Caco-2 (cell line): ENCODE results near the gene MTX1. TPM values are rescaled to one million over a fixed set of nuclear protein-coding genes. Genes with fewer than 3 reads are reported as not detected.

Experiments used
- BruUV-seq: library from RNA; stranded (reverse); fragments of 400-500 nt; replicated peaks from 2 replicates; lab custom pipeline; 2021; lab: Mats Ljungman, UMichigan
- CTCF ChIA-PET: fragments of 300-600 bp; sonication (Branson Sonifier 250); formaldehyde crosslinking; loops from one replicate; lab custom pipeline; 2022; ENCODE audit warnings: antibody characterized with exemption; lab: Charles Lee
- POLR2A ChIA-PET: fragments of 300-600 bp; sonication (Branson Sonifier 250); formaldehyde crosslinking; loops from one replicate; lab custom pipeline; 2022; ENCODE audit warnings: antibody characterized with exemption; lab: Charles Lee
- DNase-seq, 2 experiments: peaks; one replicate each; pipeline versions ENCODE4 v3.0.0 to v3.0.0-alpha.2; 2020 to 2022
- H3K27me3 ChIP-seq: replicated peaks from 2 replicates; pipeline ENCODE4 v1.6.0; 2011; ENCODE audit warnings: low read length; ENCODE audit not compliant: control insufficient read depth, insufficient read depth
- H3K36me3 ChIP-seq: 2 replicates; pipeline ENCODE4 v1.5.1; 2011; ENCODE audit warnings: low read length; ENCODE audit not compliant: control insufficient read depth, insufficient read depth
- H3K4me1 ChIP-seq: fragments of 250-450 bp; sonication (Bioruptor Pico); 2 replicates; pipeline ENCODE4 v1.5.1; 2020; ENCODE audit warnings: mild to moderate bottlenecking
- H3K4me3 ChIP-seq: 2 replicates; pipeline ENCODE4 v1.5.1; 2011; ENCODE audit warnings: low read depth, mild to moderate bottlenecking, control low read depth, low read length
- H3K9me3 ChIP-seq: fragments of 250-450 bp; sonication (Bioruptor Pico); 2 replicates; pipeline ENCODE4 v1.5.1; 2020; ENCODE audit warnings: mild to moderate bottlenecking, moderate library complexity
- H3K27ac Mint-ChIP-seq: one replicate; pipeline ENCODE4 v1.8.0; 2022; ENCODE audit warnings: mixed read lengths; ENCODE audit not compliant: unreplicated experiment
- H3K27me3 Mint-ChIP-seq: one replicate; pipeline ENCODE4 v1.8.0; 2022; ENCODE audit warnings: mixed read lengths; ENCODE audit not compliant: insufficient read depth, unreplicated experiment
- H3K36me3 Mint-ChIP-seq: one replicate; pipeline ENCODE4 v1.8.0; 2022; ENCODE audit warnings: mild to moderate bottlenecking, mixed read lengths; ENCODE audit not compliant: insufficient read depth, unreplicated experiment
- H3K4me1 Mint-ChIP-seq: one replicate; pipeline ENCODE4 v1.8.0; 2022; ENCODE audit warnings: low read depth, mixed read lengths; ENCODE audit not compliant: unreplicated experiment
- H3K4me3 Mint-ChIP-seq: one replicate; pipeline ENCODE4 v1.8.0; 2022; ENCODE audit warnings: mild to moderate bottlenecking, moderate library complexity, mixed read lengths; ENCODE audit not compliant: unreplicated experiment
- H3K9me3 Mint-ChIP-seq: one replicate; pipeline ENCODE4 v1.8.0; 2022; ENCODE audit warnings: mixed read lengths; ENCODE audit not compliant: unreplicated experiment
- CTCF ChIP-seq, 2 experiments: fragments of 200-600 bp in 1 of 2; IDR thresholded peaks; 1 replicate in 1 of 2; 2 replicates in 1 of 2; pipeline versions ENCODE4 v1.5.1 to v1.8.0; 2011 to 2022; ENCODE audit warnings: antibody characterized with exemption in 1 of 2, control low read depth in 1 of 2, inconsistent platforms in 1 of 2, low read depth in 1 of 2, low read length in 1 of 2, mild to moderate bottlenecking in 1 of 2, moderate library complexity in 1 of 2; ENCODE audit not compliant: insufficient read depth in 1 of 2, severe bottlenecking in 1 of 2, unreplicated experiment in 1 of 2
- intact Hi-C: fragments of 100-400 bp; cut with micrococcal nuclease; formaldehyde crosslinking; loops from one replicate; pipeline ENCODE4 v1.10.0; 2022; ENCODE audit not compliant: unreplicated experiment
- total RNA-seq: library from RNA; stranded (reverse); gene quantifications from 2 replicates; pipeline ENCODE4 v1.2.3, GENCODE V29; 2022

The MTX1 gene
- total RNA-seq, 1 experiment from 2014 or later = 65.3 TPM

GRCh38 chr1:155184835-155185782, 23.4 kb upstream of the MTX1 start:
- H3K4me1 Mint-ChIP-seq = peaks cover 18% of the 10 kb centered on the region
- BruUV-seq = no TSS peak
- peaks cover 21% of the 10 kb centered on the region for H3K4me1 ChIP-seq
- H3K27me3 Mint-ChIP-seq = no peaks in the 10 kb centered on the region
- intact Hi-C loops = no loop called here
- ChIA-PET CTCF (interaction anchor here (0.6 kb wide), 1 partner anchor 17 kb away, joined by 3 read pairs; no protein-coding TSS in a partner anchor), POLR2A (no interaction called here)
- H3K9me3 Mint-ChIP-seq = no peaks in the 10 kb centered on the region
- H3K4me3 Mint-ChIP-seq = no peak overlapping the region
- peak in 1 of 2 experiments; percentile 29 for DNase-seq
- H3K36me3 ChIP-seq = no peaks in the 10 kb centered on the region
- H3K27me3 ChIP-seq = no peaks in the 10 kb centered on the region
- peaks cover 7% of the 10 kb centered on the region for H3K36me3 Mint-ChIP-seq
- no peaks in the 10 kb centered on the region for H3K9me3 ChIP-seq
- H3K27ac Mint-ChIP-seq = peak overlapping the region; percentile 33
- TF ChIP-seq CTCF (IDR thresholded peaks at IDR 0.05; ENCODE audit: insufficient read depth in 1 of 2, low read depth in 1 of 2, low read length in 1 of 2, severe bottlenecking in 1 of 2, unreplicated experiment in 1 of 2) = no peak
- no peak overlapping the region for H3K4me3 ChIP-seq

- H3K27me3 ChIP-seq = no peaks in the 10 kb centered on the region
- peaks cover 21% of the 10 kb centered on the region for H3K4me1 ChIP-seq
- H3K9me3 ChIP-seq = no peaks in the 10 kb centered on the region
- DNase-seq = no peak
- Mint-ChIP-seq H3K9me3 (no peaks in the 10 kb centered on the region), H3K27me3 (no peaks in the 10 kb centered on the region), H3K27ac (peak overlapping the region; percentile 33), H3K36me3 (peaks cover 7% of the 10 kb centered on the region), H3K4me3 (no peak overlapping the region), H3K4me1 (peaks cover 18% of the 10 kb centered on the region)
- CTCF ChIA-PET = no interaction called here
- no peak overlapping the region for H3K4me3 ChIP-seq
- no peak for TF ChIP-seq CTCF (IDR thresholded peaks at IDR 0.05; ENCODE audit: insufficient read depth in 1 of 2, low read depth in 1 of 2, low read length in 1 of 2, severe bottlenecking in 1 of 2, unreplicated experiment in 1 of 2)
- POLR2A ChIA-PET = no interaction called here
- intact Hi-C loops = no loop called here
- no peaks in the 10 kb centered on the region for H3K36me3 ChIP-seq
- no TSS peak for BruUV-seq
Measured at GRCh38 chr1:155185783-155186066, 22.8 kb upstream of the MTX1 start.

- Histone ChIP-seq H3K27me3 (no peaks in the 10 kb centered on the region), H3K9me3 (no peaks in the 10 kb centered on the region), H3K36me3 (no peaks in the 10 kb centered on the region), H3K4me1 (peaks cover 21% of the 10 kb centered on the region), H3K4me3 (no peak overlapping the region)
- ChIA-PET CTCF (no interaction called here), POLR2A (no interaction called here)
- peaks cover 18% of the 10 kb centered on the region for H3K4me1 Mint-ChIP-seq
- peak overlapping the region; percentile 53 for H3K27ac Mint-ChIP-seq
- TF ChIP-seq CTCF (IDR thresholded peaks at IDR 0.05; ENCODE audit: insufficient read depth in 1 of 2, low read depth in 1 of 2, low read length in 1 of 2, severe bottlenecking in 1 of 2, unreplicated experiment in 1 of 2) = no peak
- peak in 1 of 2 experiments; percentile 38 for DNase-seq
- BruUV-seq = no TSS peak
- H3K4me3 Mint-ChIP-seq = peak overlapping the region; percentile 38
- peaks cover 7% of the 10 kb centered on the region for H3K36me3 Mint-ChIP-seq
- no peaks in the 10 kb centered on the region for H3K9me3 Mint-ChIP-seq
- intact Hi-C loops = no loop called here
- no peaks in the 10 kb centered on the region for H3K27me3 Mint-ChIP-seq
Measured at GRCh38 chr1:155186067-155186793, 22.3 kb upstream of the MTX1 start.
